NCI-H2081 treated with DMSO at 0.1 percent for 48 hours (cell line): Measurements from ENCODE around the gene BABAM2.

Source experiments
- DNase-seq: peaks from one replicate; lab custom pipeline; 2025; lab: John Stamatoyannopoulos, UW

The BABAM2 gene

DNA sequence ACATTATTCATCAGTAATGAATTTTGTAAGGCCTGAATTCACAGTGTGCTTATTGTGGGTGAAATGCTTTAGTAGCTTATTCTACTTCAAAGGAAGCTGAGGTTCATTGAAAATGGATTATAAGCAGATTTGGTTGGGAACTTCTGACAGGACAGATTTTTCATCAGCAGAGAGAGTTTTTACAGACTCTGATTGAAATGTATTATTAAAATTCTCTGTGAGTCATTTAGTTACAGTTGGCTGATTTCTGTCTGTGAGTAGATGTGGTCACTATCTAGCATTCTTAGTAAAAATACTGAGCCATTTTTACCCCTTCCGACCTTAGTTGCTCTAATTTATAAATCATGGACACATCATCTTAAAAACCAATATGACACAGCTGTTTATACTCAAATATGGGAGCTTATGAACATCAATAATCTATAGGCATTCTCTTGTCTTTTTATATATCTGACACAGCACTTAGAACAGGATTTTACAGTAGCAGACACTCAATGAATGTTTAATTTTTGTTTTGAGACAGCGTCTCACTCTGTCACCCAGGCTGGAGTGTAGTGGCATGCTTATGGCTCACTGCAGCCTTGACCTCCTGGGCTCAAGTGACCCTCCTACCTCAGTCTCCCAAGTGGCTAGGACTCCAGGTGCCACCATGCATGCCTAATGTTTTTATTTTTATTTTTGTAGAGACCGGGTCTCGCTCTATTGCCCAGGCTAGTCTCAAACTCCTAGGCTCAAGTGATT is 239.6 kb downstream of the BABAM2 start:
- DNase-seq, result no peak

DNA sequence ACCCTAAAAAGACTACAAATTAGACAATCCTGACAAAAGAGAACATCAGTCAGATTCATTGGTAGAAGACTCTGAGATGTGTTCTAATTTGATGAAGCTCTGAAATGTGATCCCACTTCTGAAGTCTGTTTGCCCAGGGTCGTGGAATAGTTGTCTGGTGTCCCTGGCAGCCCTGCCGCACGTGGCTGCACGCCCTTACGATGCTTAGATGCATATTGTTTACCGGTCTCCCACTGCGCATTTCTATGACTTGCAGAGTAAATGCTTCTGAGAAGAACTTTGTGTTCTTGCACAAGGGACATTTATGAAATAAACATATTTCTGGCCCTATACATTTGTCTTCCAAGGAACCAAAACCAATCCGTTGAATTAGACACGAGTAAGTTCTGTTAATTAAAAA is 243.2 kb downstream of the BABAM2 start:
- DNase-seq, result no peak

- no peak for DNase-seq
Observed at GRCh38 chr2:28134262-28134812, 243.8 kb downstream of the BABAM2 start.

- no peak for DNase-seq
Observed at GRCh38 chr2:28134857-28135256, 244.3 kb downstream of the BABAM2 start.

DNA sequence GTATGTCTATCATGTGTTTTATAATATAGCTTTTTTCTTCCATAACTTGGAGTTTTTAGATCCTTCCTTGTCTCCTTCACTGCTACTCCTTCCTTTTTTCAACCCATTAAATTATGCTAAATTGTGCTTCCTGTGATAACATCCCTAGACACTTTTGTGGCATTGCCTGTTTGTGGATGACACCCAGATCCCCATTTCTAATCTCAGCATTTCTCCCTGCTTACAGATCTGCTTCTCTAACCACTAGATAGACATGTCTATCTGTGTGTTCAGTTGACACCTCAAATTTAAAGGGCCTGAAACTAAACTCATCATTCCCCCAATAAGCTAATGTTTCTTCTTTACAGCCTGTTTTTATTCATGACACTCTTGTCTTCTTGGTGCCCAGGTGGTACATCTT is 244.8 kb downstream of the BABAM2 start:
- no peak for DNase-seq

GRCh38 chr2:28135799-28136198 is 245.3 kb downstream of the BABAM2 start:
- no peak for DNase-seq

GRCh38 chr2:28136556-28136955 is 246.0 kb downstream of the BABAM2 start:
- no peak for DNase-seq

DNA sequence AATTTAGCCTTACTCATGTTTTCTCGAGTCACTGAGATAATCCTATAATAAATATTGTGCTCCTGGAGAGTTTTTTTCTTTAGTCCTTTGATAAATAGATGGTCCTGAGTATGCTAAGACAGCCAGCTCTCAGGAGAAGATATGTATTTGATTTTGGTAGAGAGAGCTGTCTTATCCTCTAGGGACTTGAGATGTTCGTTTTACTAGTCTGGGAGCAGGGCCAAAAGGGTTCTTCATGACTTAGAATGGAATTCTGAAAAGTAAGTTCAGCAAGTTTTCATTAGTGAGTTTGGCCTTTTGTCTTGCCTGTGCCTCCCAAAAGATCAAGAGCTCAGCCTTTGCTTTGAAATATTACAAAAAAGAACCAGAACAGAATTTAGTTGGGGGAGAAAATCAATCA is 246.7 kb downstream of the BABAM2 start:
- no peak for DNase-seq

DNA sequence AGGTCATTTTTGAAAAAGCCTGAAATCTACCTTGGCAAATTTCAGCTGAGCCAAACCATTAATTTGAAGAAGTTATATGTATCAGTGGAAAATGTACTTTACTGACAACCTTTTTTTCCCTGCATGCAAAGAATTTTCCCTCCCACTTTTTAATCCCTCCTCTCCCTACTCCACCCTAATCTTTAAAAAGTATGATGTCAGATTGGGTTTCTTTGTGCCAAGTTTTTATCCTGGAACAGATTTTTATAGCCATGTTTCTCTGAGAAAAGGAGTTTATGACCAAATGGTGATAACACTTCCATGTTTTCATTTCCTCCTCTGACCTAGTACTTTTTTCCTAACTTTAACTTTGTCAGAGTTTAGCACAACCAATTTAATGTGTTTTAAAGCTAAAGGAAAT is 251.9 kb downstream of the BABAM2 start:
- no peak for DNase-seq

- no peak for DNase-seq
Observed at GRCh38 chr2:28148000-28148399, 257.5 kb downstream of the BABAM2 start.

GRCh38 chr2:28148566-28148965 is 258.0 kb downstream of the BABAM2 start:
- DNase-seq, result no peak

DNA sequence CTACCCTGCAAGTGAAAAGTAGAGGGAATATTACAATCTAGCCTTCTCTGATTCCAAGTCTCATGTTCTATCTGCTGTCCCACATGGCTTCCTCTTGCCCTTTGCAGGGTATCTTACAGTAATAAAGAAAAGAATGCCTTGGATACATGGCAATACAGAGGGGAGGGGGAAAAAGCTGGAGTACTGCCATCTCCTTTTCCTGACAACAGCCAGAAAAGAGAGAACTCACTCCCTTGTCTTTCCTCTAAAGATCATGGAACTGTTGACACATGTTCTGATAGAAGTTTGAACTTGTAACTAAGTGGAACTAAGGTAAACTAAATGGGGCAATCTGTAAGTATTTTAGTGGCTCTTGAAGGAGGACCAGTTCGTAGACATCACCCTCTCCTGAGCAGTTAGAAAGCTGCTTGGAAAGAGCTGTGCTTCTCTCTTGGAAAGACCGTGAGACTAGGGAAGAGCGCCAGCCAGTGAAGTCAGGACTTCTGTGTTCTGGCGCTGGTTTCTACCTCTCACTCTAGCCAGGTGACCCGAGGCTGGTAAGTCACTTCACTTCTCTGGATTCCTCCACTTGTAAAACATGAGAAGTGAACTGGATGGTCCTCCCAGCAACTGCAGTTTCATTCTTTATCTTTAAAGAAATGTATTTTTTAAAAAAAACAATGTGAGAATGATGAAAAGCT is 259.8 kb downstream of the BABAM2 start:
- no peak for DNase-seq

GRCh38 chr2:28150994-28151393 is 260.5 kb downstream of the BABAM2 start:
- DNase-seq, result no peak

DNA sequence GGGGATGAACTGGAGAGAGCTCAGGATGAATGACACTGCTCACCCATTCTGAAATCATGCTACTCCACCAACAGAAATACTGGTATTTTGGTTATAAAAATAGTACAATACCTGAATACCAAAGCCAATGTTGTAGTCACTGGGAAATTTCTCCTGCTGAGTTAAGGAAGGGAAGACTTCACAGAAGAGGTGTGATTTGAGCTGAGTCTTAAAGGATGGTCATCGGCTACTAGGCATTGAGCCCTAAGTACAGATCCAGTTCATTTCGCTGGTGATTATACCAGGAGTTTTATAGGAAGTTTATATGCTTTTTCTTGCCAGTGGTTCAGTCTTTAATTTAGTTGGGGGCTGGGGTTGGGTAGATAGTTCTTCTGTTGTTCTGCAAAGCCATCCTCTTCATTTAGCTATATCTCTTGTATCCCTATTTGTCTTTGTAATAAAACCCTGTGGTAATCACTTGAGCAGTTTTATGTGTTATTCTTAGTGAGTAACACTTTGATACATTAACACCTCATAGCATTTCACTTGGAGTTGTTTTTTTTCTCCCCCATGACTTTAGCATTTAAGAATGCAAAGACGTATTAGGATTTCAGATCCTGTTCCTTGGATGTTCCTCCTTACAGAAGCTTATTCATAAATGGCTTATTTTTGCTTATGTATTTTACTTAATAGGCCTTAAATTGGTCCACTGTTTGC is 262.2 kb downstream of the BABAM2 start:
- DNase-seq, result no peak

- peak; percentile 16 for DNase-seq
Observed at GRCh38 chr2:28153851-28154250, 263.3 kb downstream of the BABAM2 start.

DNA sequence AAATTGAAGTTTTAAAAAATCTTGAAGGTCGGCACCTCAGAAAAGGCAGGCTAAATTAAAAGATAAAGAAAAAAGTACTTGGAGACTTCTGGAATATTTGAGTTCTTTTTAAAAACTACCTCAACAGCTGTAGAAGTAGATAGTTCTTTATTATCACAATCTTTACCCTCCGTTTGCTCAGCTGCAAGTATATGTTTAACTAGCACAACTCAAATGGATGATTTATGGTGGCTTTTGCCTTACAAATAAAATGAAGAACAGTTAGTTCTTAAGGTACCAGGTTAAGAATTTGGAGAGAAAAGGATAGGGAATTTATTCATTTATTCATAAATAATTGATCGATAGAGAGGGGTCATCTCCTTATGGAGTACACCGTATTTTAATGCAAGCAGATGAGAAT is 264.6 kb downstream of the BABAM2 start:
- no peak for DNase-seq

GRCh38 chr2:28155627-28156026 is 265.1 kb downstream of the BABAM2 start:
- no peak for DNase-seq

DNA sequence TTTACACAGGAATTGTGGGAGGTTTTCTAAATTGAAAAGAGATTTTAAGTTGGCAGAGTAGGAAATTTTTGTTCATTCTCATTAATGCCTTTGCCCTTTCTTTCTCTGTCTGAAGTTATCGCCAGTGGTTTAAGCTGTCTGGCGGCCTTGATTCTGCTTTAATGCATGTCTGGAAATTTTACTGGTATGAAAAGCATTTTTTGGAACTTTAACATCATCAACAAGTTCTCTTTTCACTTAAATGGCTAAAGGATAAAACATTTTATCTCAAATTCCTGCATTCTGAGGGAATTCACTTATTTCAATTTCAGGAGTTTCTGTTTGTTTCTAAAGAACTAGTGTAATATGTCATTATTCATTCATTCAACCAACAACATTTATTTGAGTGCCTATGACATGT is 268.3 kb downstream of the BABAM2 start:
- DNase-seq, result no peak

GRCh38 chr2:28160986-28161425 is 270.5 kb downstream of the BABAM2 start:
- DNase-seq, result no peak

DNA sequence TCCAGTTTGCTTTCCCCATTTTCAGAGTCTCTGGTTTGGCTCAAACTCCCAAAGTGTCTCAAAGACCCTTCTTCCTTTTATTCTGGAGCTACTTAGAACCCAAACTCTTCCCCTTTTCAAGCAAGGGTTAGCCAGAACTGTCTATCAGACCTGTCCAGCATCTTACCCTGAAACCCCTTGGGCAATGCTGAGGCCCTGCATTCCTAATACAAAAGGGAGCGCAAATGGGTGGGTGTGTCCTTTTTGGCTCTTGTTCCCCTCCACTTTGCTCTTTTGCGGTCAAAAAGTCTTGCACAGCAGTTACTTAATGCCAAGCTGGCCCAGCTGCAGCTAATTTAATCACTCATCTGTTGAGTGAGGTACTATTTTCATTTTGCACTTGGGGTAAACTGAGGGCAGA is 270.9 kb downstream of the BABAM2 start:
- no peak for DNase-seq

DNA sequence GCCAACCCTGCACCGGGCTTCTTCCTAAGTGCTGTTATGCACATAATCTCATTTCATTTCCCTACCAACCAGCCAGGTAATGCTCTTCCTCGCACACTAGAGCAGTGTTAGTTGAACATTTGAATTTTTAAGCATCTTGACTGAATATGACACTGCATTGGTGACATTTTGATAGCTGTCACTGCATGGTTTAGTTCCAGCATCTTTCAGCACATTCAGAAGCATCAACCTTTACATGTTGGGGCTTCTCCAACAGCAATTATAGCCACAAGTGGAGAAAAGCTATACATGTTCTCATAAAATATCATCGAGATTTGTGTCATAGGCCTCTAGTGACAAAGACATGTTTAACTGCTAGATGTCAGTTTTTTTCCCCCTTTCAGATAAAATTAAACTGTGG is 272.0 kb downstream of the BABAM2 start:
- DNase-seq, result no peak

DNA sequence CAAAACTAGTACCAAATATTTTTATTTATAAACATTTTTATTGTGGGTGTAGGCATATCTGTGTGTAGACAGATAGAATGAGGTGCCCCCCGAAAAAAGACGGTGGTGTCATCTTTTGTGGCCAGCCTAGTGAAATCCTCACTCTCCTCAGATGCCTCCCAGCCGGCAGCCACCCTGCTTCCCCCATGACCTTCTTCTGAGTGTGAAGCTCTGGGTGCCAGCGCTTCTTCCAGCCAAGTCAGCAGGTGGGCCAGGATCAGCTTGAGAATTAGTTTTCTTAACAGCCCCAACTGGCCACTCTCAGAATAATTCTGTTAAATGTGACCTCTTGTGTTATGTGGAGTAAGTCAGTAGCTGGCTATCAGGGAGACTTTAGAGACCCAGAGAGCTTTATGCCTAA is 272.5 kb downstream of the BABAM2 start:
- no peak for DNase-seq
